ENCODE data around the gene SLC25A10. TPM values are rescaled to one million over a fixed set of nuclear protein-coding genes. Genes with fewer than 3 reads are reported as not detected.
A peak's percentile ranks its signal among the peaks of the same experiment; 100 is the strongest.

Gene SLC25A10, protein sequence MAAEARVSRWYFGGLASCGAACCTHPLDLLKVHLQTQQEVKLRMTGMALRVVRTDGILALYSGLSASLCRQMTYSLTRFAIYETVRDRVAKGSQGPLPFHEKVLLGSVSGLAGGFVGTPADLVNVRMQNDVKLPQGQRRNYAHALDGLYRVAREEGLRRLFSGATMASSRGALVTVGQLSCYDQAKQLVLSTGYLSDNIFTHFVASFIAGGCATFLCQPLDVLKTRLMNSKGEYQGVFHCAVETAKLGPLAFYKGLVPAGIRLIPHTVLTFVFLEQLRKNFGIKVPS
- polyA plus RNA-seq, result 8.7 and 10.3 TPM in 2 replicates
- polyA minus RNA-seq, result 10.2 and 10.4 TPM in 2 replicates

DNA sequence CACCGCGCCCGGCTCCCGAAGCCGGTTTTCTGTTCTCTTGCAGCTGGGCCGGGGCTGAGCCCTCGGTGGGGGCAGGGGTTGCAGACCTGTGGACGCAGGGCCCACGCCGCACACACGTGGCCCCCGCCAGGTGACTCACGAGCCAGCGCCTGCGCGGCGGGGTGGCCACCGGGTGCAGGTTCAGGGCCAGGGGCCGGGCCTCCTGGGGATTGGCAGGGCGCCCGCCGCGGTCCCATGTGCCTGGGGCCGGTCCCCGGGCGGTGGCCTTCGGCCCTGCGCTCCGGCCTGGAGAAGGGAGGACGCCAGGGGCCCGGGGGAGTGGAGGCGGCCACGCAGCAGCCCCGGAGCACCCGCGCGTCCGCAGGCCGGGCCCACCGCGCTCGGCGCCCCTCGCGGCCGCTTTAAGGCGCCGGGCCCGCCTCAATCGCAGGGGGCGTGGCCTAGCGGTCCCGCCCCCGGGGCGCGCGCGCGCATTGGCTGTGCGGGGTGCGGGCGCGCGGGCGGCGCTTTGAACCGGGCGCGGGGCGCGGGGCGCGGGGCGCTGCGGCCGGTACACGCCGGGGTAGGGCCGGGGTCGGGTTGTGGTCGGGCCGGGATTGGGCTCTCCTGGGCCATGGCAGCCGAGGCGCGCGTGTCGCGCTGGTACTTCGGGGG, at the start of gene SLC25A10:
SLC25A10 (plus strand) TSS at position 471 of the 654 bp plus-strand sequence; CDS start at position 614, 143 bp downstream.
- peak within 1 kb of the TSS; percentile 59 for H3K9ac ChIP-seq (ENCODE audit: low read length)
- TF ChIP-seq TAF1 (IDR thresholded peaks at IDR 0.05; ENCODE audit: low read depth) (no peak), POLR2AphosphoS5 (IDR thresholded peaks at IDR 0.05) (peak; percentile 17), CTCF (IDR thresholded peaks at IDR 0.05; ENCODE audit: poor library complexity, severe bottlenecking) (peak; percentile 49), EP300 (conservative IDR thresholded peaks at IDR 0.05; ENCODE audit: poor library complexity, severe bottlenecking) (peak; percentile 10), EZH2 (IDR thresholded peaks at IDR 0.05; ENCODE audit: borderline replicate concordance, insufficient read depth, low read length, poor library complexity, severe bottlenecking) (no peak), RAD21 (conservative IDR thresholded peaks at IDR 0.05) (peak; percentile 11), MXI1 (conservative IDR thresholded peaks at IDR 0.05; ENCODE audit: poor library complexity, severe bottlenecking) (peak; percentile 97)
- H3K9me3 ChIP-seq (ENCODE audit: low read length), result no peaks in the 10 kb centered on the region
- no peak within 1 kb of the TSS for H2AFZ ChIP-seq (ENCODE audit: low read depth, low read length)
- no peaks in the 10 kb centered on the region for H3K79me2 ChIP-seq (replicated peaks; ENCODE audit: insufficient read depth, low read length)
- peaks cover 8% of the 10 kb centered on the region for H3K27me3 ChIP-seq (ENCODE audit: insufficient read depth, low read depth, low read length)
- no peaks in the 10 kb centered on the region for H4K20me1 ChIP-seq (ENCODE audit: insufficient read depth)
- H3K27ac ChIP-seq (ENCODE audit: low read length), result no peak within 1 kb of the TSS
- H3K4me3 ChIP-seq (ENCODE audit: low read length), result peak within 1 kb of the TSS; percentile 68
- H3K36me3 ChIP-seq (ENCODE audit: insufficient read depth, low read length), result no peaks in the 10 kb centered on the region
- peak within 1 kb of the TSS; percentile 51 for H3K4me2 ChIP-seq (ENCODE audit: low read length)
- no peaks in the 10 kb centered on the region for H3F3A ChIP-seq (ENCODE audit: insufficient read depth, low read length, poor library complexity, severe bottlenecking)
- H3K9me2 ChIP-seq (ENCODE audit: insufficient read depth, low read length), result no peaks in the 10 kb centered on the region

- Histone ChIP-seq H2AFZ (ENCODE audit: low read depth, low read length) (no peak overlapping the region), H3F3A (ENCODE audit: insufficient read depth, low read length, poor library complexity, severe bottlenecking) (no peaks in the 10 kb centered on the region), H3K79me2 (replicated peaks; ENCODE audit: insufficient read depth, low read length) (peaks cover 10% of the 10 kb centered on the region), H3K9me2 (ENCODE audit: insufficient read depth, low read length) (no peaks in the 10 kb centered on the region), H3K9ac (ENCODE audit: low read length) (no peak overlapping the region), H3K4me3 (ENCODE audit: low read length) (no peak overlapping the region), H3K4me2 (ENCODE audit: low read length) (no peak overlapping the region), H3K27me3 (ENCODE audit: insufficient read depth, low read depth, low read length) (no peaks in the 10 kb centered on the region), H3K36me3 (ENCODE audit: insufficient read depth, low read length) (no peaks in the 10 kb centered on the region), H3K27ac (ENCODE audit: low read length) (no peak overlapping the region), H4K20me1 (ENCODE audit: insufficient read depth) (no peaks in the 10 kb centered on the region), H3K9me3 (ENCODE audit: low read length) (no peaks in the 10 kb centered on the region)
- TF ChIP-seq EP300 (conservative IDR thresholded peaks at IDR 0.05; ENCODE audit: poor library complexity, severe bottlenecking), result no peak
- TF ChIP-seq CTCF (IDR thresholded peaks at IDR 0.05; ENCODE audit: poor library complexity, severe bottlenecking), result no peak
- TF ChIP-seq SMC3 (conservative IDR thresholded peaks at IDR 0.05; ENCODE audit: poor library complexity), result no peak
- TF ChIP-seq EZH2 (IDR thresholded peaks at IDR 0.05; ENCODE audit: borderline replicate concordance, insufficient read depth, low read length, poor library complexity, severe bottlenecking), result no peak
- no peak for TF ChIP-seq MXI1 (conservative IDR thresholded peaks at IDR 0.05; ENCODE audit: poor library complexity, severe bottlenecking)
- TF ChIP-seq TAF1 (IDR thresholded peaks at IDR 0.05; ENCODE audit: low read depth), result no peak
- no peak for TF ChIP-seq RAD21 (conservative IDR thresholded peaks at IDR 0.05)
- TF ChIP-seq, protein P1, sequence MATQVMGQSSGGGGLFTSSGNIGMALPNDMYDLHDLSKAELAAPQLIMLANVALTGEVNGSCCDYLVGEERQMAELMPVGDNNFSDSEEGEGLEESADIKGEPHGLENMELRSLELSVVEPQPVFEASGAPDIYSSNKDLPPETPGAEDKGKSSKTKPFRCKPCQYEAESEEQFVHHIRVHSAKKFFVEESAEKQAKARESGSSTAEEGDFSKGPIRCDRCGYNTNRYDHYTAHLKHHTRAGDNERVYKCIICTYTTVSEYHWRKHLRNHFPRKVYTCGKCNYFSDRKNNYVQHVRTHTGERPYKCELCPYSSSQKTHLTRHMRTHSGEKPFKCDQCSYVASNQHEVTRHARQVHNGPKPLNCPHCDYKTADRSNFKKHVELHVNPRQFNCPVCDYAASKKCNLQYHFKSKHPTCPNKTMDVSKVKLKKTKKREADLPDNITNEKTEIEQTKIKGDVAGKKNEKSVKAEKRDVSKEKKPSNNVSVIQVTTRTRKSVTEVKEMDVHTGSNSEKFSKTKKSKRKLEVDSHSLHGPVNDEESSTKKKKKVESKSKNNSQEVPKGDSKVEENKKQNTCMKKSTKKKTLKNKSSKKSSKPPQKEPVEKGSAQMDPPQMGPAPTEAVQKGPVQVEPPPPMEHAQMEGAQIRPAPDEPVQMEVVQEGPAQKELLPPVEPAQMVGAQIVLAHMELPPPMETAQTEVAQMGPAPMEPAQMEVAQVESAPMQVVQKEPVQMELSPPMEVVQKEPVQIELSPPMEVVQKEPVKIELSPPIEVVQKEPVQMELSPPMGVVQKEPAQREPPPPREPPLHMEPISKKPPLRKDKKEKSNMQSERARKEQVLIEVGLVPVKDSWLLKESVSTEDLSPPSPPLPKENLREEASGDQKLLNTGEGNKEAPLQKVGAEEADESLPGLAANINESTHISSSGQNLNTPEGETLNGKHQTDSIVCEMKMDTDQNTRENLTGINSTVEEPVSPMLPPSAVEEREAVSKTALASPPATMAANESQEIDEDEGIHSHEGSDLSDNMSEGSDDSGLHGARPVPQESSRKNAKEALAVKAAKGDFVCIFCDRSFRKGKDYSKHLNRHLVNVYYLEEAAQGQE (IDR thresholded peaks at IDR 0.05; ENCODE audit: borderline replicate concordance), result no peak
- no peak for TF ChIP-seq POLR2AphosphoS5 (IDR thresholded peaks at IDR 0.05)
These were observed 48.0 kb upstream of the SLC25A10 start for GRCh38 chr17:81664051-81664470.

Measured in neural cell (in vitro differentiated cells).